Kidney glomerular epithelial cell (primary cell): Measurements from ENCODE around the gene CLIP4.
A peak's percentile ranks its signal among the peaks of the same experiment; 100 is the strongest.
"Not testable (repeated sequence)": the region's sequence is repeated elsewhere in the genome, so short reads cannot be mapped to it uniquely, and the experiment has no call there.

ENCODE experiments used
- DNase-seq: peaks from one replicate; lab custom pipeline; 2025; lab: John Stamatoyannopoulos, UW

Gene CLIP4

DNA sequence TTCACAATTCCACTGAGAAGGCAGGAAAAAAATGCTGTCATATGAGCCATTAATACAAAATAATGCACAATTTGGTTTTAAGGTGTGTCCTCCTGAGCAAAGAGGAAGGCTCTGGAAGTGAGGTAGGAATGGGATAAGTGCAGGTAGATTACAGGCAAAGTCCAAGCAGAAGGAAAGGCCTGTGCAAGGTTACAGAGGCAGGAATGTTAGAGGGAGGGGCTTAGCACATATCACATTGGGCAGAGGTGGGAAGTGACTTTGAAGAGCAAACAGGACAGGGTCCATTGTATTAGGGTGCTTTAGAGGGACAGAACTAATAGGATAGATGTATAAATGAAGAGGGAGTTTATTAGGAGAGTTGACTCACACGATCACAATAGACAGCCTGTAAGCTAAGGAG, 14.7 kb upstream of the CLIP4 start:
- DNase-seq = no peak

DNA sequence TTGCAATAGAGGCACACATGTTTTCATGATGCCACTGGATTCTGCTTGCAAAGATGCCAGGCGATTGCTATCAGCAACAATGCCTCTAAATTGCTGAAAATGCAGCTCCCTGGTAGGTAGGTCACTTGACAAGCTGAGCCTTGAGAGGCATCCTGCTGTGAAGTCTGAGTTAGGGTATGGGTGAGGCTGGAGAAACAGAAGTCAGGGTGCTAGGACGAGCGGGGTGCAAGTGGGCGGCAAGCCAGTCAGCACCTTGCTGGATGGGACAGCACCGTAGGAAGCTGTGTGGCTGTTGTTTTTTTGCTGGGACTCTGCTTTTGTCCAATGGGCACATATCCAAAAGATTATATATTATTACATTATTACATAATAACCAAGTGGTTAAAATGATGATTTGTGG, 10.5 kb upstream of the CLIP4 start:
- DNase-seq = no peak

DNA sequence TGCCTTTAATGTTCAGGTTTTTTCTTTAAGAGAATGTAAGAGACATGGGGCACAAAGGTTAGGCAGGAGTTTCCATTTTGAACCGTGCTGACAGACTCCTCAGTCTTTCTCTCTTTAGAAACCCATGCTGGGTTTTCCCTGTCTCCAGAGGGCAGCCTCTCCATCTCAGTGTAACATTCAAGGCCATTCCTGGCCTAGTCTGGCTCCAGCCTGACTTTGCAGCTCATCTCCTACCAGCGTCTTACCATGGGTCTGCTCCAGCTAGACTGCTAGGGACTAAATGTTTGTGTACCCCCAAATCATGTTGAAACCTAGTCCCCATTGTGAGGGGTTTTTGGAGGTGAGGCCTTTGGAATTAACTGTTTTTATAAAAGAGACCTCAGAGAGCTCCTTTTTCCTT, 9.8 kb upstream of the CLIP4 start:
- no peak for DNase-seq

DNA sequence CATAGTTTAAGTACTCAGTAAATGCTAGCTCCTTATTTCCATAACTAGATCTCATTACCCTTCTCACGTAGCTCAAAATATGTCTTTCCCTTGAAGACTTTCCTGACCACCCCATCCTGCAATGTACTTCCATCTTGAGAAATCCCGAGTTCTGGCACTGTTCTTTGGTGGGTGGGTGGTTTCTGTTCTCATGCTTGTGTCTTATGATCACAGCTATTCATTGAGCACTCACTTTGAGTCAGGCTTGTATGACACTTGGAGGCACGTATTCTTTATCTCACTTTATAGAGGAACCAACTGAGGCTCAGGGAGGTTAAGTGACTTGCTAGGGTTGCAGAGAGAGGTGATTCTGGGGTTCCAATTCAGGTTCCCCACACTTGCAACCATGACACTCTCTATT, 9.0 kb upstream of the CLIP4 start:
- no peak for DNase-seq

DNA sequence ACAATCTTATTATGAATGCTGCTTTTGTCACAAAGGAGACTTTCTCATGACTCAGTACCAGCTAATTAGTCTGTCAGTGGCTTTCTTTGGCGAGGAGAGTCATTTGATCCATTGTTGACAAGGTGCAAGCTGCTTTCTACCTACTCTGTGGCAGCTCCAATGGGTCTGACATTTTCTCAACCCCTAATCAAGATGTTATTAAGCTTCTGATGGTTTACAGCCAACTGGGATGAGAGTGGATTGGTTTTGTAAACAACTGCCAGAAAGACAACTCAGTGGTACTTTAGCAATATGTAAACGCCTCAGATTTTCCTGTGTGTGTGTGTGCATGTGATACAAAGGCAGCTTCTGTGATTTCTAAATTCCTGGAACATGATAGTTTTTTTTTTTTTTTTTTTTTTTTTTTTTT, 8.2 kb upstream of the CLIP4 start:
- no peak for DNase-seq

DNA sequence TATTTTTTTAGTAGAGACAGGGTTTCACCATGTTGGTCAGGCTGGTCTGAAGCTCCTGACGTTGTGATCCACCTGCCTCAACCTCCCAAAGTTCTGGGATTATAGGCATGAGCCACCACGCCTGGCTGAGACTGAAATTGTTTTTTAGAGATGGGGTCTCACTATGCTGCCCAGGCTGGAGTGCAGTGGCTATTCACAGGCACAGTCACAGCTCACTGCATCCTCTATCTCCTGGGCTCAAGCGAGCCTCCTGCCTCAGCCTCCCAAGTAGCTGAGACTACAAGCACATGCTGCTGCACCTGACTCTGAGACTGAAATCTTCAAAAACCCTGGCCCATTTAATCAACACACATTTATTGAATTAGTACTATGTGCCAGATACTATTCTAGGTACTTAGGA, 7.7 kb upstream of the CLIP4 start:
- DNase-seq = not testable (repeated sequence)

DNA sequence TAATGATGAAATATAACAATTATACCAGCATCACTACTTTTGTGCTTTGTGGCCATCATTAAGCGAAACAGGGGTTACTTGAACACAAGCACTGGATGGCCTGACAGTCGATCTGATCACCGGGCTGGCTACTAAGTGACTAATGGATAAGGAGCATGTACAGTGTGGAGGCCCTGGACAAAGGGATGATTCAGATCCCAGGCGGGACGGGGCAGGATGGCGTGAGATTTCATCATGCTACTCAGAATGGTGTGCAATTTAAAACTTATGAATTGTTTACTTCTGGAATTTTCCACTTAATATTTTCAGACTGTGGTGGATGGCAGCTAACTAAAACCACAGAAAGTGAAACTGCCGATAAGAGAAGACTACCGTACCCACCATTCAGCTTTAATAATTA, 7.0 kb upstream of the CLIP4 start:
- peak; percentile 71 for DNase-seq

DNA sequence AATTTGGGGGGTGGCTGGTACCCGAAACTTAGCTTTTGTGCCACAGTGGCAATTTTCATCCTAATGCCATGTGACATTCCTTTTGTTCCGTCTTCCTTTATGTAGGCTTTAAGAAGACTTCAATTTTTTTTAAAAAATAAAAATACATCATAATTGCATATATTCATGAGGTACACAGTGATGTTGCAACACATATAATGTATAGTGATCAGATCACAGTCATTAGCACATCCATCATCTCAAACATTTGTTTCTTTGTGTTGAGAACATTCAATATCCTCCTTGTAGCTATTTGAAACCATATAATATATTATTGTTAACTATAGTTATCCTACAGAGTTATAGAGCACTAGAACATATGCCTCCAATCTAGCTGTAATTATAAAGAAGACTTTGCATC, 6.0 kb upstream of the CLIP4 start:
- no peak for DNase-seq

DNA sequence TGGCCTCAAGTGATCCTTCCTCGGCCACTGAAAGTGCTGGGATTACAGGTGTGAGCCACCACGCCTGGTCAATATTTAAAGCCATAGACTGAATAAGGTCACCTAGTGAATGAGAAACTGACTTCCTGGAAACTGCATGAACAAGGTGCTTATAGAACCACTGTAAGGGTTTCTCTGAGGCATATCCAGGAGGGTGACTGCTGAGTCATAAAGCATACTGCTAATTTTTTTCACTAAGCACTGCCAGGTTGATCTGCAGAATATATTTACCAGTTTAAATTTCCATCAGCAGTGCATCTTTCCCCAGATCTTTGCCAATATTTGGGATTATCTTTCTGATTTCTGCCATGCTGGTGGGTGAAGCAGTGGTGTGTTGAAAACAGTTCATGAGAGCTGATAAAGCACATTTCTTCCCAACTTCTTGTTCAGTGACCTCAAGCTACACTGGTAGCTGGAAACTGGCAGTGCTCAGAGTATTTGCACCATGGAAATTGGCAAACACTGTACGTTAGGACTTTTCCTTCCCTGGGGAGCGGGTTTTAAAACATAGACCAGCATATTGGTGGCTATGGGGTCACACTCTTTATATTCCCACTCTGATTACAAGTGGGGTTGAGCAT, 4.2 kb upstream of the CLIP4 start:
- DNase-seq = peak; percentile 41

DNA sequence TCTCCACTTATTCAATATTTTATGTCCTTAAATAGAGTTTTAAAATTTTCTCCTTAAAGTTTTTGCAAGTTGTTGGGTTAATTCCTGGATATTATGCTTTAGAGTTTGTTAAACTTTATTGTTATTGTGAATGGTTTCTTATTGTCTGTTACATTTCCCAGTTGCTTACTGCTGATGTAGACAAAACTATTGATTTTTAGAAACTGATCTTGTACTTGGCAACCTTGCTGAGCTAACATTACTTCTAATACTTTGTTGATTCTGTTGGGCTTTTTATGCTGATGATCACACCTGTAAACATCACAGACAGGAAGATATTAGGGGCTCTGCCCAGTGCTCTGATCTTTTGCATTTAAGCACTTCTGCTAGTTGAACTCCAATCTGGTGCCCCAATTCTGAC, 2.8 kb upstream of the CLIP4 start:
- DNase-seq = no peak

DNA sequence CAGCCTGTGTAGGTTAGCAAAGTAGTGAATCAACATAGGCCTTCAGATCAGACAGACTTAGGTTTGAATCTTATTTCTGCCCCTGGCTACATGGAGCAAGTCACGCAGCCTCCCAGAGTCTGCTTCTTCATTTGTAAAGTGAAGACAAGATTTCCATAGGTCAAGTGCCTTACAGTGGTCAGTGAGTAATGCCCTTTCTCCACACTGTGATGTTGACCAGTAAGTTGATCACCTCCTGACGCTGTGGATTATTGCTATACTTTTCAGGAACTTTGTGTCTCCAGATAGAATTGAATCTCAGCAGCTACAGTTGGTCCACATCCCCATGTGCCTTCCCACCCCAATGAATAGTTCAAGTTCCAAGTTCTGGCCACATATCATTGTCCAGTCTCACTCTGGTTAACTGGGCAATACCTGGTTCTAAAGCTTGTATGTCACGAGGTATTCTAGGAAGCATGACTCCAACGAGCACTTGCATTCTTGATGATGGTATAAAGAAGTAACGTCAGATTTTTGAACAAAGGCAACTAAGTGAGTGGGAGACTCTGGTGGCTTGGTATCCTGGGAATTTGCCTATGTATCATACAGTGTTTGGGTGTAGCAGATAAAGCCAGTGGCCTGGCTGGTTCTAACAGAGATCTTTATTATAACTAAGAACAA, 2.1 kb upstream of the CLIP4 start:
- DNase-seq = peak; percentile 22

DNA sequence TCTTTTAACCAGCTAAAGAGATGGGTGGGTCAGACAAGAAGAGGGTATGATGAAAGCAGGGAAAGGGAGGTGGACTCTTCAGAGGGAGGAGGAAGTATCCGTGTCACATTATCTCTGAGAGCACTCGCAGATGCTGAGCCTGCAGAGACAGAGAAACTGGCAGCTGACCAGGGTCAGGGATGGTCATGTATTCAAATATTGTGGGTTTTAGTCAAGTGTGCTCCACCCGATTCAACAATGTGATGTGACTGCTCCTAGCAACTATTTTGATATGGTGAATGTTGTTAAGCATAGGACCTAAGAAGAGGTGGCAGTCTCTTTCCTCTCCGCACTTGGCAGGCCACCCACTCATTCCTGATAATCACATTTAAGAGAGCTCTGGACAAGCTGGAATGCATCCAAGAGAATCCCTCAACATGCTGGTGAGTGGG, 1.3 kb upstream of the CLIP4 start:
- DNase-seq = peak; percentile 55

DNA sequence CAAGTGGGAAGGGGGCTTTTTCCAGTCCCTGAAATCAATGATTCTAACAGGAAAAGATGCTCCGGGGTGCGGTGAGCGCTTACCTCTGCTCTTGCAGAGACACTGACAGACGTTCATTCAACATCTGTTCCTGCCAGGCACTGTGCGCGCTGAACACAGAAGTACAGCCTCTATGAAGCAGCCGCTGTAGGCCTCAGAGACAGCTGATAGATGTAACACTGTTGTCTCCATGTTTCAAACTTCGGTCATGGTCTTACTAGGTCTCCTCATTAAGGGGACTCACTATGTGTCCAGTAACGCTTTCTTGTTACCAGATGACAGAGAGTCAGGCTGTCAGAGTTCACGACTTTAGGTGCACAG, 649 bp upstream of the CLIP4 start:
- no peak for DNase-seq

DNA sequence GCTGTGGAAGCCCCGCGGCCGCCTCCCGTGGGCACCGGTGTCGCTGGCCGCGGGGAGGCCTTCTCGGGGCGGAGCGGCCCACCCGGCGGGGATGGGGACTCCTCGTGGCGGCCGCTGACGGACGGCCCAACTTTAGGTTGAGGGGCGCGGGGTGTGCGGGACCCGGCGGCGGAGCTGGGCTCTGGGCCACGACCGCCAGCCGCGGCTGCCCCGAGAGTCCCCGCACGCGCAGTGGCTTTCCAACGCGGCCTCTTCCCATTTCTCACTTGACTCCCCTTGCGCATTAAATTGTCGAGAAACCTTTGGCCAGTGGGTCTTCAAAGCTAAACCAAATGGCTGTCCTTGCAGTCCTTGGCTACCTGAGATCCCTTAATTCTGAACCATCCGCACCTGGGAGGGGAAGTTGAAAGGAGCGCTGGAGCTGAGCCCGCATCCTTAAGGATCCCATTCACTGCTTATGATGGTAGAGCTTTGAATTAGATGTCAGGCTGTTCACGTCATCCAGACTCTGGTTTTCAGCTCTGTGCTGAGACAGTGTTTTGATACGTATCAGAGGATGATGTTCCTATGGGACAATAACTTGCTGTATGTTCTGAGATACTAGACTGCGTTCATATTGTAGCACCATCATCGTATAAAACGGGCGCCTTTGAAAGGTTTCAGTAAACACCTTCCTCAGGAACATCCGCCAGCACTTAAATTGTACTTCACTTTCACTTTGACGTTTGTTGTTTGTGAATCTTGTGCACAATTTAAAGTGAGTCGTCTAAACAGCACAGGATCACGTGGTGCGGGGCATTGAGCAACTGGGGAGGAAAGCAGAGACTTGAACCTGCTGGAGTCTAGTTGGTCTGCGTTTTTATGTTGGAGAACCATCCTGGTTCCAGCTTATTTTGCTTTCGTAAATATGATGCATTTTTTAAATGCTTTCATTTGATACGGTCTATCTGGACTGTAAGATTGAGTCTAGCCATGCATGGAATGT, 874 bp downstream of the CLIP4 start:
- DNase-seq = peak; percentile 86

DNA sequence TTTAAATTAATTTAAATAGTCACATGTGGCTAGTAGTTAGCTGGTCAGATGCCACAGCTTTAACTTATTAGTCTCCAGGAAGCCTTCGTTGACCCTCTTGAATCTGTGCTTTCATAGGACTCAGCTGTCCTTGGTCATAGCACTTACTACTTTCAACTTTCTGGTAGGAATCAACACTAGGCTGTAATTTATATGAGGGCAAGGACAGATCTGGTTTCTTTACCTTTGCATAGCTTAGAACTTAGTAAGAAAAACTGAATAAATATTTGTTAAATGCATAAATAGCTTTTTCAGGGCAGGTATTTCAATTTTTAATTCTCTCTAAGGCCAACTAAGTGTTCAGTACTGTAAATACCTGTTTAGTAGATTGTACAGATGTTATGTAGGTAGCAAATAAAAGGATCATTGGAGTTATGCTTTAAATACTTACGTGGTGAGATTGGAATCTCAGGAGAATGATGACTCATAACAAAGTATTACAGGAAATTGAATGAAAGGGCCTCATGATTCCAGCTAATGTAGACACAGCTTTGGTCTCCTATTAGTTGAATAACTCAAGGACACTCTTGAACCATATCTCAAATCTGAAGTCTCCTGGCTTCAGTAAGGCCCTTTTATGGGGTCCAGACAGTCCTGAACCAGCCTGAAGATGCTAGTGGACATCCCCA, 2.6 kb downstream of the CLIP4 start:
- DNase-seq = peak; percentile 89

DNA sequence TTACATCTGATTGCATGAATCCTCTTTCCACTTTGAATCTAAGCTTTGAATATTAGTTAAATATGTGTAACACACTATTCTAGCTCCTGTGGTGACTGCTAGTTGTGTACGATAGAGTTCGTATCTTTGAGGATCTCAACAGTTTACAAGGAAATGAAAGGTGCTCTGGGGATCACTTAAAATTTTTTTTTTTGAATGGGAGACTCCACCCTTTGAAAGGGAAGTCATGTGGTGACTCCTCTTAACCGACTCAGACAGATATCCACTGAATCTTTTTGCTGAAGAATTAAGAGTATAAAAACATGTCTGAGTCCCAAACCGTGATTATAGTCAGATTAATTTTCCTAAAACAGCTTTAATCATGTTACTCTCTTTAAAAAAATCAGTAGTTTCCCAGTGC, 4.0 kb downstream of the CLIP4 start:
- DNase-seq = no peak

DNA sequence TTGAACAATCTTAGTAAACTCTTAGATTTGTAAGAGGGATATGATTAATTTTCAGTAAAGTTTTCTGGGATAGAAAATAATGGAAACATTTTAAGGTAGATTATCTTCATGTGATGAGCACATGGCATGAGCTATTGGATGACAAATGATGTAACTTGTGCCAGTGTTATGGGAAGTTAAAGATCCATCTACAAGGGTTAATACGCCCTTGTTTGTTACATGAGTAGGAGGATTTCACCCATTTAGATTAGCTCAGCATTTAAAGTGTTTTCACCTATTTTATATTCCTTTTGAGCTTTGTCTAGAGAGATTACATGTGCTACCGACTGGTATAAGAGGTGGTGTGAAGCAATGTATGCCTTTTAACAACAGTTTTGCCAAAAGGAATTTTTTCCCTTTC, 5.6 kb downstream of the CLIP4 start:
- no peak for DNase-seq

DNA sequence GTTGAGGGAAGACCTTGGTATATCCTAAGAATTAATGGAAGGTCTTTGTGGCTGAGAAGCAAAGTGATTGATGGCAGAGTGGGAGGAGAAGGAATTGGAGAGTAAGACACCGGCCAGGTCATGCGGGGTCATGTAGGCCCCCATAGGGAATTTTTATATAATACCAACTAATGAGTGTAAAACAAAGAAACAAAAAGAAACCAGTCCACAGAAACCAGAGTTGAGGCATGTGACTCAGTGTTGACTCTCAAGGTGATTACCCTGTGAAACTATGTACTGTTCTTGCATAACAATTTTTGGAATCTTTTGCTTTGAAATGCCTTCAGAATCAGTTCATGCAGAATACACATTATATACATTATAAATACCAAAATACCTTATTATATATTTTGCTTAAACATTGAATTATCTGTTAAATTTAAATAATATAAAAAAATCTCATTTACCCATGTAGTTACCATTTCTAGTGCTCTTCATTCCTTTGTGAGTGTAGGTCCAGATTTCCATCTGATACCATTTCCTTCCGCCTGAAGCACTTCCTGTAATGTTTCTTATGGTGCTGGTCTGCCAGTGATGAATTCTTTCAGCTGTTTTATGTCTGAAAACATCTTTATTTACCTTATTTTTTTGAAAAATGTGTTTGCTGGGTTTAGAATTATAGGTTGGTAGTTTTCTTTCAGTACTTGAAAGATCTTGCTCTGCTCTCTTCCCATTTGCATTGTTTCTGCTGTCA, 8.6 kb downstream of the CLIP4 start:
- DNase-seq = peak; percentile 91

DNA sequence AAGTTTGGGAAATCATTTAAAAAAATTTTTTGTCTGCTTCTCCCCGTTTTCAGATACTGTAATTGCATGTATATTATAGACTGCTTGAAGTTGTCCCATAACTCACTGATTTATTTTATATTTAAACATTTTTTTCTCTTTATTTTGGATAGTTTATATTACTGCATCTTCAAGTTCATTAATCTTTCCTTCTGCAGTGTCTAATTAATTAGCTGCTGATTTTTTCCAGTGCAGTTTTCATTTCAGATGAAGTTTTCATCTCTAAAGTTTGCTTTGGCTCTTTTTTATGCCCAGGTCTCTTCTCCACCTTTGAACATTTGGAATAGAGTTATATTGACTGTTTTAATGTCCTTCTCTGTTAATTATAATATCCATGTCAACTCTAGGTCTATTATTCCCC, 9.3 kb downstream of the CLIP4 start:
- no peak for DNase-seq

DNA sequence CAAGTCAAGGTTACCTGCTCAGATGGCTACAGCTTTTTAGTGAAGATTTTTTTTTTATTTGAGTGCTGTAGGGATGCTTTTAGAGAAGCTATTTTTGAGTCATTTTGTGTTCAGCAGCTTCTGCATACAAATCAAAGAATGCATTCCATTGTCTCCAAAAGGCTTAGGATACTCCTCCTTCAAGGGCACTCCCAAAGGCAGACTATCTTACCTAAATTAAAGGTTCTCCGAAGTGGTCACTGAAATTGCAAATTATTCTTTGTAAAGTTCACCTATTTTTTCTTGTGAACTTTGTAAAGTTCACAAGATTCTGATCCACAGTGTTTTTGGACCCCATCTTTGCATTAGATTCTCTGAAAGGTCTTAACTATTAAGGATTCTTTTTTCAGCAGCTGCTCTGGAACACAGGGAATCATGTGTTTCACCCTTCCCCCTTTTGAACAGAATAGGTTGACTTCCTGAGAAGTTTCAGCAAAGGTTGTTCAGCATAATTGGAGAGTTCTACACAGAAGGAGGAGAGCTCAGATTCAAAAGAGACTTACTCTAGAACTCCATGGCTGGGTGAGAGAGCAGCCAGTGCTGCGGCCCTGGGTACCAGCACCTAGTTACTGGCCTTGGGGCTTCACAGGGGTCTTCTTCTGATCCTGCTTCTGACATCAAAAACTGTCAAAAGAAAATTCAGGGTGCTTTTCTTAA, 14.5 kb downstream of the CLIP4 start:
- DNase-seq = no peak

DNA sequence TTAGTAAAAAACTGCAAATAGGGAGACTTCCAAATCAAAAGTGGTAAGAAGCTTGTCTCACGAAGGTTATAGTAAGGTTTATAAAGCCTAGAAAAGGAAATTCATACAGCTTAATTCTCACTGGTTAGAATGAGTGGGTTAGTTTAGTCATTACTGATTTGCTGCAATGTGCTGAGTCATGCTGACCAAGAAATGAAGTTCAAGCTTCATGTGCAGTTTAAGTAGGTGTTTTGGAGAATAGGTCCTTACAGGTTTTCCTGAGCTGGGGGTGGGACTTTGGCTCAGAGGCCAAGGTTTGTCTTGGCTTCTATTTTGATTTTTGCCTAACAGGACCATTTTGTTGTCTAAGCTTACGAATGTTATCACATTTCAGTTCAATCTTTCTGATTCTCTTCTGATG, 15.1 kb downstream of the CLIP4 start:
- peak; percentile 85 for DNase-seq
